SW 1271 (cell line): Measurements from ENCODE around the gene ERVMER34-1.

ENCODE experiments used
- DNase-seq, 2 experiments: peaks; one replicate each; lab custom pipeline; 2025; lab: John Stamatoyannopoulos, UW

The ERVMER34-1 gene

GRCh38 chr4:52750819-52751486 lies at the start of gene ERVMER34-1:
Gene ERVMER34-1, minus strand, starts transcription at chr4:52751425. Its CDS starts 5,905 bp downstream, at chr4:52745520.
- peak in 1 of 2 experiments; percentile 42 for DNase-seq

- DNase-seq, result no peak
Observed at GRCh38 chr4:52799813-52800212, 48.6 kb upstream of the ERVMER34-1 start.

GRCh38 chr4:52795533-52795932 lies 44.3 kb upstream of the ERVMER34-1 start:
- no peak for DNase-seq

GRCh38 chr4:52791936-52792335 lies 40.7 kb upstream of the ERVMER34-1 start:
- DNase-seq, result no peak

GRCh38 chr4:52789774-52790173 lies 38.5 kb upstream of the ERVMER34-1 start:
- DNase-seq, result no peak

GRCh38 chr4:52788806-52789205 lies 37.6 kb upstream of the ERVMER34-1 start:
- DNase-seq, result no peak

- DNase-seq, result no peak
Observed at GRCh38 chr4:52783069-52783468, 31.8 kb upstream of the ERVMER34-1 start.

GRCh38 chr4:52780617-52781354 lies 29.6 kb upstream of the ERVMER34-1 start:
- no peak for DNase-seq

- no peak for DNase-seq
Observed at GRCh38 chr4:52780206-52780605, 29.0 kb upstream of the ERVMER34-1 start.

- no peak for DNase-seq
Observed at GRCh38 chr4:52760256-52760655, 9.0 kb upstream of the ERVMER34-1 start.

GRCh38 chr4:52755426-52755825 lies 4.2 kb upstream of the ERVMER34-1 start:
- DNase-seq, result no peak

- no peak for DNase-seq
Observed at GRCh38 chr4:52752936-52753335, 1.7 kb upstream of the ERVMER34-1 start.

GRCh38 chr4:52751487-52751911 lies 274 bp upstream of the ERVMER34-1 start:
- peak; percentile 2 to 57 for DNase-seq

- no peak for DNase-seq
Observed at GRCh38 chr4:52750213-52750612, 1.0 kb downstream of the ERVMER34-1 start.

GRCh38 chr4:52748432-52748831 lies 2.8 kb downstream of the ERVMER34-1 start:
- DNase-seq, result no peak

- no peak for DNase-seq
Observed at GRCh38 chr4:52744588-52744987, 6.6 kb downstream of the ERVMER34-1 start.

GRCh38 chr4:52743444-52744019 lies 7.7 kb downstream of the ERVMER34-1 start:
- DNase-seq, result no peak

- DNase-seq, result no peak
Observed at GRCh38 chr4:52729586-52729985, 21.6 kb downstream of the ERVMER34-1 start.

GRCh38 chr4:52728691-52729240 lies 22.5 kb downstream of the ERVMER34-1 start:
- no peak for DNase-seq

GRCh38 chr4:52726826-52727580 lies 24.2 kb downstream of the ERVMER34-1 start:
- no peak for DNase-seq

GRCh38 chr4:52721968-52722815 lies 29.0 kb downstream of the ERVMER34-1 start:
- DNase-seq, result peak; percentile 82 to 86
